GM19351 (cell line): ENCODE measurements around the gene CLSTN2.

Source experiments
- ATAC-seq: cut with Tn5 transposase; IDR thresholded peaks from one replicate; pipeline ENCODE4 v1.9.1; 2021; ENCODE audit warnings: mild to moderate bottlenecking, moderate library complexity; ENCODE audit not compliant: unreplicated experiment

CLSTN2 gene

GRCh38 chr3:139994891-139995290 is 59.9 kb downstream of the CLSTN2 start:
- no peak for ATAC-seq

DNA sequence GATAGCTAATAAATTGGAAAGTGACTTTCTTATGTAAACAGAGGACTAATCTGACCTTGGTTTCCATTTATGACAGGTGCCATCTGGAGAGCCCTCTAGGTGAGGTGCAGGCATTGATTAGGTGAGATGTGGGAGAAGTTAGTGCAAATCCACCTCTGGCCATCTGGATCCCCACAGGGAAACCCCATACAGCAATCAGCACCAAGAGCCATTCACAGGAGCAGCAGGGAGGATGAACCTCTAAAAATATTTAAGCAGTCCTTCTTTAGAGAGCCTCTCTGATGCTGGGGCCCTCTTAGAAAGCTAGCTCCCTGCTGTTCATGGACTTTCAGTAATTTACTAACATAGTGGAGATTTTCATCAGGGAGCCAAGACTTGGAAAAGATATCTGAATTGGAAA is 69.3 kb downstream of the CLSTN2 start:
- no peak for ATAC-seq

DNA sequence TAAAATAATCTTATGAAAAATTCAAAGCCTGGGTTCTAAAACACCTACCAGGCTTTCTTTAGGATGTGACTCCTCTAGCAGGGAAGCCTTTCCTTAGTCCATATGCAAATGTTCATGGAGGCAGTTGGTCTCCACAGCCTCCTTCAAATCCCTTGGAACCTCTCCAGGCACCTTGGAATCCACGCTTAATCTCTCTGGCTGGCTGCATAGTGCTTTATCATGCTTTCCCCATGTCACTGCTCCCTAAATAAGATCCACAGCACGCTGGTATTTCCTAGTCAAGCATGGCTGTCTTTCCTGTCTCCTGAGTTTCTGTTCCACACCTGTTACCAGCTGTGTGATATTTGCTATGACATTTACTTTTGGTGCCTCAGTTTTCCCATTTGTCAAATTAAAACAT is 71.3 kb downstream of the CLSTN2 start:
- ATAC-seq = no peak

- ATAC-seq = no peak
Observed at GRCh38 chr3:140007081-140007480, 72.1 kb downstream of the CLSTN2 start.

- no peak for ATAC-seq
Observed at GRCh38 chr3:140007911-140008869, 73.2 kb downstream of the CLSTN2 start.

GRCh38 chr3:140010391-140010790 is 75.4 kb downstream of the CLSTN2 start:
- ATAC-seq = no peak

- ATAC-seq = no peak
Observed at GRCh38 chr3:140011086-140011485, 76.1 kb downstream of the CLSTN2 start.

GRCh38 chr3:140011611-140012277 is 76.8 kb downstream of the CLSTN2 start:
- ATAC-seq = no peak

- ATAC-seq = no peak
Observed at GRCh38 chr3:140013220-140013619, 78.2 kb downstream of the CLSTN2 start.

GRCh38 chr3:140014831-140015495 is 80.0 kb downstream of the CLSTN2 start:
- no peak for ATAC-seq

GRCh38 chr3:140015741-140016140 is 80.8 kb downstream of the CLSTN2 start:
- ATAC-seq = no peak

- no peak for ATAC-seq
Observed at GRCh38 chr3:140018556-140018955, 83.6 kb downstream of the CLSTN2 start.

- no peak for ATAC-seq
Observed at GRCh38 chr3:140019946-140020345, 85.0 kb downstream of the CLSTN2 start.

DNA sequence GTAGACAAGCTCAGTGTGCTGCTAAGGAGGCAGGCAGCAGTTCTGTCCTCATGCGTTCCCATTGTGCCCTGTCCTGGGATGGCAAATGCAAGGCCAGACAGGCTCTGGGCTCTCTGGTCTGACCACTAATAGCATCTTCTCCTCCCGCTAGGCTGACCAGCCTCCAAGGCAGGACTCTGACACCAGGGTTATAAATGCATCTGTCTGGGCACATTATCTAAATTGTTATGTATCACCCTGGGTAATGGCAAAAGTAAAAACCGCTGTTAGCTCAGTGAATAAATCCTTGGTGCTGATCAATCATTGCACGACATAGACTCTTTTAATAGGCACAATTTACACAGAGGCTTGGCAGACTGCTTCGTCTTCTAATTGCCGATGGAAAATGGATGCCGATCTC is 85.6 kb downstream of the CLSTN2 start:
- no peak for ATAC-seq

- ATAC-seq = no peak
Observed at GRCh38 chr3:140021269-140021668, 86.3 kb downstream of the CLSTN2 start.

DNA sequence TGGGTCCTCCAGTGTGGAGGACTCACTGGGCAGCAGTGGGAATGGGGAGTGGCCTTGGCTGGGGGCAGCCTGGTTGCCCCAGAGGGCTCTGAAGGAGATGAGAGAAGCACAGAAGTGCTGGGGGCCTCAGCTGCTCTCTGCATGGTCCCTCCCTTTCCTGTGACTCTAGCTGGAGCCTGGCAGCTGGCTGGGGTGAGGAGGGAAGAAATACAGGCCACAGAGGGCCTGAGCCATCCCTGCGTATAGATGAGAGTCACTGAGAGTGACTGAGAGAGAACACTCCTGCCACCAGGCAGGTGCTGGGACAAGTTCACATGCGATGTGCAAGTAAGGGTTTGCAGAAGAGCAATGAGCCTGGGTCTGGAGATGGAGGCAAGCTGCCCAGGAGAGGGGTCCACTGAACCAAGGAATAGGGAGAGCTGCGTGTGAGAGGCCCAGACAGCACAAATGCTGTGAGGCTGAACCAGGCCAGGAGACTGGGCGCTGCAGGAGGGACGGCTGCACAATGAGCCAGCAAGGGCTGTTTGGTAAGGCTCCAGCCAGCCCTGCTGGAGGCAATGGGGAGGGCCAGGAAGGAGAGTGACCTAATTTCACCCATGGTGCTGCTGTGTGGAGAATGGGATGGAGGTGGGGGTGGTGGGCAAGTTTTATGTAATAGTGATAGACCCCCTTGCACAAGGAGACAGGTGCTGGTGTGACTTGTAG is 87.2 kb downstream of the CLSTN2 start:
- no peak for ATAC-seq

DNA sequence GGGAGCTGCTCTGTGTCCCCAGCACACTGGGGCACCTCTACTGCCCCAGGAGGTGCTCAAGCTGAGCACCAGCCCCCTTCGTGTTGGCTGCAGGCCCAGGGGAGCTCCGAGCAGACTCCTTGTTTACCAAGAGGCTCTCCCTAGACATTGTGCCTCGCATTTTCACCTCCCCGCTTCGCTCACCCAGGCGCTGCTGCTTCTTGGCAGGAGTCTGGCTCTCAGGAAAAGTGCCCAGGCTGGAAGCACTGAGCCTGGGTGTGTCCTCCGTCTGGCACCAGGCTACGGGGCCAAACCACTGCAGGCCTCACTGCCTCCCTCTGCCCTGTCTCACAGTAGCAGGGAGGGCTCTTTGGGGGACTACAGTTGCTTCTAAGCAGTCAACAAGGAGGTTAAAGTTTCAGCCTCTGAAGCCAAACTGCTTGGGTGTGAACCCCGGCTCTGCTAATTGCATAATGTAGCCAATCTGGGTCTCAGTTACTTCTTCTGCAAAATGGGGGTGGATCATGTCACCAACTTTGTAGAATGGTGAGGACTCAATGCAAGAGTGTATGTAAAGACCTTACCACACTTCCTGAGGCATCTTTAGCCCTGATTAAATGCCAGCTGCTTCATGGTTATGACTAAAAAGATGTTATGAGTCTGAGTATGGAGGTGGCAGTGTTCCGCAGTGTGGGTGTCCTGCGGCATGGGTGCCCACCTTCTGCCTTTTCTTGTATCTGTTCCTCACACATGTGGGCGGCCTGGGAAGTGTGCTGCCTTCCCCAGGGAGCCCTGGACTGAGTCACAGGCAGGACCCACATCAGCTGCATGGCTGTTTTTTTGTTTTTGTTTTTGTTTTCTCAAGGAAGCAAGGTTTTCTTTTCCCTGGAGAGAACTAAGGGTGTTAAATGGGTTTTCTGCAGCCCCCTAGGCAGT is 88.9 kb downstream of the CLSTN2 start:
- ATAC-seq = no peak

- no peak for ATAC-seq
Observed at GRCh38 chr3:140031170-140031569, 96.2 kb downstream of the CLSTN2 start.

GRCh38 chr3:140034058-140034457 is 99.1 kb downstream of the CLSTN2 start:
- no peak for ATAC-seq

- ATAC-seq = no peak
Observed at GRCh38 chr3:140035871-140036270, 100.9 kb downstream of the CLSTN2 start.
